Fibroblast of skin of scalp (primary cell): ENCODE data around the gene SFT2D3.

ENCODE experiments used
- DNase-seq: peaks from one replicate; pipeline ENCODE4 v3.0.0-alpha.2; 2013

Gene SFT2D3

GRCh38 chr2:127707890-127708648, 6.8 kb downstream of the SFT2D3 start:
- DNase-seq = peak; percentile 69

DNA sequence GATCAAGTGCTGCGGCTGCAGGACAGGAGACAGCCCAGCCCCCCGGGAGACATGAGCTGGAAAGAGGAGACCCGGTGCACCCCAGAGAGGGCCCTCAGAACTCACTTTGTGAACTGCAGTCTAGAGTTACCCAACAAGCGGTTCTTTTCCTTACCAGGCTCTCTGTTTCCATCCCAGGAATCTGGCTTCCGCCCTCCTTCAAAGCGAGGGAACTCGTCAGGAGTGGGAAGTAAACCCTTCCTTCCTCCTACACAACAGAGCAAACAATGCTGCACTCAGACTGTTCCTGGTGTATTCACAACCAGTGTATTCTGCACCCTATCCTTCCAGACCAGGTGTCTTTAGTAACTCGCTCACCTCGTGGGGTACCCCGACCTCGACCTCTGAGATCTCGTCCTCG, 8.0 kb downstream of the SFT2D3 start:
- no peak for DNase-seq

DNA sequence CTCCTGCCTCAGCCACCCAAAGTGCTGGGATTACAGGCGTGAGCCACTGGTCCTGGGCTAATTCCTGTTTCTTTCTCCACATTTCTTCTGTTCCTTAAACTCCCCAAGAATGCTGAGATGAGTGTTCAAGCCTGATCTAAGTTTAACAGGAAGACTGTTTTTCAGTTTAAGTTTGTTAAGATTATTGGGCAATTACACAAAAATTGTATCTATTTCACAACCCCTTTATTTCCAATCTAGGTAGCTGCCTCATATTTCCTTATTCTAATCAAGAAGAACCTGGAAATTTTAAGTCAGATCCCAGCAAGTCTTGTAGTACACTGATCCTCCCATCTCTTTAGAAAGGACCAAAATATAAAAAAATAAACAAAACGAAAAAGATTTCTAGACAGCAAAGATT, 11.7 kb downstream of the SFT2D3 start:
- no peak for DNase-seq

DNA sequence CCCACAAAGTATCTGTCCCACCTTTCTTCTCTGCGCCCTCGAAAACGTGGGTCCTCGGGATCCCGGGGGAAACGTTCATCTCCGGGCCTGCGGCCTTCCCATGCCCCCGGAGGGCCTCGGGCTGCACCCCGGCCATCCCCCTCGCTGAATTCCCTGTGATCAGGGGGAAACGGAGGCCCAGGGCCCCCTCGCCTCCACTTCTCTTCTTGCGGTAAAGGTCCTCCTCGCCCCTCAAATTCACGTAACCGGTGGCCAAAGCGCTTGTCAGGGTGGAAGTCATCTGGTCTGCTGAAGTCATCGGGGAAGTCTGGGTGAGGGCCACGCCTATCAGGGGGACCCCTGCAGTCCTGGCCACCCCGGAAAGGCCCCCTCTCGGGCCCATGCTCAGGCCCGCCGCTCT, 12.3 kb downstream of the SFT2D3 start:
- DNase-seq = no peak

GRCh38 chr2:127715778-127716449, 14.6 kb downstream of the SFT2D3 start:
- no peak for DNase-seq

GRCh38 chr2:127718271-127718670, 17.0 kb downstream of the SFT2D3 start:
- DNase-seq = no peak

DNA sequence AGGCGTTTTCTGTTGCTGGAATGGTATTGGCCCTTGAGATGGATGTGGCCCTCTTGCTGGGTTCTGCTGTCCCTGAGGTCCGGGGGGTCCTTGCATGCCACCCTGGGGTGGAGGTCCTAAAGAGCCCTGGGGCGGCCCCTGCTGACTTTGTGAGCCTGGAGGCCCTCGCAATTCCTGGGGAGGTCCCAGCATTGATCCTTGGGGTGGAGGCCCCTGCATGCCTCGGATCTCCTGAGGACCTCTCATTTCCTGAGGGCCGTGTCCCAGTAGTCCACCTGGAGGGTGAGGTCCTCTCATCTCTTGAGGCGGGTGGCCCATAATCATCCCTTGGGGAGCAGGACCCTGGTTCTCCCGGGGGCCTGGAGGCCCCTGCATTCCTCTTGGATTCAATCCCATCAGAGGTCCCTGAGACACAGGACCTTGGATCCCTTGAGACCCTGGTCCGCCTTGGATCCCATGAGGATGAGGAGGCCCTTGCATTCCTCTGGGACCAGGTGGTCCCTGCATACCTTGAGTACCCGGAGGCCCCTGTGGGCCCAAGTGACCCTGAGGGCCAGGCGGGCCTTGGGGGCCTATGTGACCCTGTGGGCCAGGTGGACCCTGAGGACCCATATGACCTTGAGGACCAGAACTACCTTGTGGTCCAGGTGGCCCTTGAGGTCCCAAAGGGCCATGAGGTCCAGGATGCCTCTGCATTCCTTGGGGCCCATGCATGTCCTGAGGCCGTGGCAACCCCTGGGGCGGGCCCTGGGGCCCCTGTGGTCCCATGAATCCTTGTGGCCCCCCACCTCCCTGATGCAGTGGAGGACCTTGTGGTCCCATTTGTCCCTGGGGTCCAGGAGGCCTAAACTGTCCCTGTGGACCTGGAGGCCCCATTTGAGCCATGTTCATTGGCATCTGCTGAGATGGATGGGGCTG, 18.3 kb downstream of the SFT2D3 start:
- no peak for DNase-seq

DNA sequence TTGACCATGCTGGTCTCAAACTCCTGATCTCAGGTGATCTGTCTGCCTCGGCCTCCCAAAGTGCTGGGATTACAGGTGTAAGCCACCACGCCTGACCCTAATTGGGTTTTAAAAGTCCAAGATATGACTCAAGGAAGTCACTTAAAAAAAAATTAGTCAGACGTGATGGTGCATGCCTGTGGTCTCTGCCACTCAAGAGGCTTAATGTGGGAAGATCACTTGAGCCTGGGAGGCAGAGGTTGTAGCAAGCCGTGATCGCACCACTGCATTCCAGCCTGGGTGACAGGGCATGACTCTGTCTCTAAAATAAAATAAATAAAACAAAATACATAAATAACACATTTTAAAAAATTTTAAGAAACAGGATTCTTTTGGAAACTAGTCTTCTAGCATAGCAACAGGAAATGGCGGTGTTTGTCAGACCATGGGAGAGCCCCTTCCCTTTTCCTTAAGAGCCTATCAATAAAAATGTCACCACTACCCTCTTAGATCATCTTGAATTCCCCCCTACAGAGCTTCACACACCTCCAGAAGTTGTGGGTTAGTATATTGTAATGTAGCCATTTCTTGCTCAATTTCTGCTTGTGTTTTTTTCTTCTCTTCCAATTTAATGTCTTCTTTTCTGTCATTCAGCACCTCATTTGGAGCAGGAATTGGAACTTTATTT, 20.1 kb downstream of the SFT2D3 start:
- DNase-seq = peak; percentile 57

DNA sequence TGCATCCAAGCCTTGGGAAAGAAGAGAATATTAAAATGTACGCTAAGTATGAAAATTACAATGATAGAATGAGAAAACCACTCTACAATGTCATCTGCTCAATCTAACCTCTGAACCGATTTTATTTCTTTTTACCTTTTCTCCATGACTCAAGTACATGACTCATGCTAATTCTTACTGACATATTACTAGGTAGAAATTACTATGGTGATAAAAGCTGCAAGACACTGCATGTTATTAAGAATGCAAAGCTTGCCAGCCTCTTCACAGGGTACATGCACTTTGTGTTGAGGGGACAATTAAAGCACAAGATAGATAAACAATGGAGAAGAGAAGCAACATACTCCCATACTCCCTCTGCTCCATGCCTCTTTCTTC, 20.7 kb downstream of the SFT2D3 start:
- no peak for DNase-seq

- DNase-seq = no peak
Measured at GRCh38 chr2:127722807-127723206, 21.5 kb downstream of the SFT2D3 start.

DNA sequence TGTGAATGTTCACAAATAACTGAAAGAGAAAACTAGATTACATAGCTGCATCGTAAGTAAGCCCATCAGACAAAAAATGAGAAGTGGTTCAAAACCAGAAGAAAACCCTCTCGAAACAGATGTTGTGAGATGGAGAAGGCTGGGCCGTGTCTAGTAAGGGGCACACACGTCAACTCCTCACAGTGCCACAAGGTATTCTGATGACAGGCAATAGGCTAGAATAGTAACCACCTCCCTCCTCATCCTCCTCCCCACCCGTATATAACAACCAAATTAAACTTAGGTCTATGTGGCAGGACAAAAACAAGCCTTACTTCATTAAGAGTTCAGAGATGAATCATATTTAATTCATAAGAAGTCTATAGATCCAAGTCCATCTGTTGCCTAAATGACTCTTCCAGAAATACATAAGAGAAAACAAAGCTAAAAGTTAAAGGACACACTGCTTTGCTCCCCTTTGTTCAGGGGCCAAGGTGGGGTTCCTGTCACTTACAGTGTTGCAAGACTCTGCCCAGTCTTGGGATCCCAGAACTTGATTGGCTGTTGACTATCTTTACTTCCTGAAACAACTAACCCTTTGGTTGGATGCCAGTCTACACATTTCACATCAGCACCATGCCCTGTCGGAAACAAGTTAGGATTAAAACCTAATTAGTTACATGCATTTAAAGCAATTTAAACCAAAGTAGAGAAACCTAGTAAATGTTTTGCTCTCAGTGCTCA, 25.0 kb downstream of the SFT2D3 start:
- no peak for DNase-seq

GRCh38 chr2:127733113-127733815, 32.0 kb downstream of the SFT2D3 start:
- no peak for DNase-seq

- DNase-seq = peak; percentile 56
Measured at GRCh38 chr2:127733816-127734537, 32.7 kb downstream of the SFT2D3 start.

DNA sequence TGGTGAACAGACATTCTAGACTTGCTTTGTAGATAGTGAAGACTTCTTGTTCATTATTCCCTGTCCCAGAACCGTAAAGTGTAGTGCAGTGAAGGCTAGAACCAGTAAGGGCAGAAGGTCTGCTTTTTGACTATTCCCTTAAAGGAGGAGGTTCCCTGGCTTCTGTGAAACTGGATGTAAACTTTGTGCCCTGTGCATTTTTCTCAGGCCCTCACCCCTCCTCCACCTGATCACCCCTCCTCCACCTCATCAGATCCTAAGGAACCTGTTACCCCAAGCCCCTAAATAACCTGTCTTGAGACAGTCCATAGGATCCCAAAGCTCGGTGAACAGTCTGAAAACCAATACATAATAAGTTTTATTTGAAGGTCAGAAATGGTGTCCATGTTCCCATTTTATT, 33.7 kb downstream of the SFT2D3 start:
- DNase-seq = no peak

DNA sequence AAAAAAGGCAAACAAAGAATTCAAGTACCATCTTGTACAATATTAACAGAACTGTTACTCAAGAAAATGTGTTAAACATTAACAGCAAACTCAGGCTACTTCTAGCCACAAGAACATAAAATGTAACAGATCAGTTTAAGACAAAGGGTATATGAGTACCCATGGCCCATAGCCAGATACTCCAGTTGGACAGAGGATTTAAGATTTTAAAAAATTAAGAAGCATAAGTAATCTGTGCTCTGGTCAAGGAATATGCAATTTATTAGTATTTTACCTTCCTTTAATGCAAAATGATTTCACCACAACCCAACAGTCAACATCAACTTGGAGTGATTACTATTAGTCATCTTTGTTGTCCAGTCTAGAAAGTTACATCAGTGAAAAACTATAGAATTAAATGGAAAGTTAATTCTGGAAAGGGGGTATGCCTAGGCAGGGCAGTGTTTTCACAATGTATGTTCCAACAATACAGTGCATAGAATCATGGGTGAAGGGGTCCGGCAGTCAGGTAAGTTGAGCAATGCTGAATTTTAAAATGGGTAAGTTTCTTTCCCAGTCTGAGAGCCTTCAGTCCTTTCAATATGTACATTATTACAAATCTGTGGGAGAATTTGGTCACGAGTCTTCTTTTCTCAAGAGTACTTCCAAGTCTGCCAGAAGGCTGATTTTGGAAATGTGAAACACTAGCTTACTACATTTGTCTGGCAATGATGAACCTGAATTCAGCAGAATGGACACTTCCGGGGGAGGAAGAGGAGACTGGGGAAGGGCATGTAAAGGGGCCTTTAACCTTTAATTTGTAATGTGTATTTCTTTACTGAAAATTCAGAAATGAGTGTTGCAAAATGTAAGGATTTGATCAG, 34.5 kb downstream of the SFT2D3 start:
- DNase-seq = no peak

- no peak for DNase-seq
Measured at GRCh38 chr2:127737892-127738291, 36.6 kb downstream of the SFT2D3 start.

GRCh38 chr2:127739800-127740199, 38.5 kb downstream of the SFT2D3 start:
- DNase-seq = no peak

GRCh38 chr2:127740665-127741288, 39.5 kb downstream of the SFT2D3 start:
- DNase-seq = no peak

GRCh38 chr2:127743477-127744026, 42.3 kb downstream of the SFT2D3 start:
- DNase-seq = no peak
